ENCODE measurements around the gene DIAPH3.

- no peak for TF ChIP-seq CTCF (IDR thresholded peaks at IDR 0.05 in 8 of 11, conservative IDR thresholded peaks at IDR 0.05 in 3 of 11)
- no peak for TF ChIP-seq POLR2A (IDR thresholded peaks at IDR 0.05)
- no peak for TF ChIP-seq POLR2AphosphoS5 (IDR thresholded peaks at IDR 0.05)
These were observed 63.9 kb downstream of the DIAPH3 start for GRCh38 chr13:60099631-60100420.

Data from spleen (tissue), 7 donors.